ENCODE results near the gene AGPAT3.

DNA sequence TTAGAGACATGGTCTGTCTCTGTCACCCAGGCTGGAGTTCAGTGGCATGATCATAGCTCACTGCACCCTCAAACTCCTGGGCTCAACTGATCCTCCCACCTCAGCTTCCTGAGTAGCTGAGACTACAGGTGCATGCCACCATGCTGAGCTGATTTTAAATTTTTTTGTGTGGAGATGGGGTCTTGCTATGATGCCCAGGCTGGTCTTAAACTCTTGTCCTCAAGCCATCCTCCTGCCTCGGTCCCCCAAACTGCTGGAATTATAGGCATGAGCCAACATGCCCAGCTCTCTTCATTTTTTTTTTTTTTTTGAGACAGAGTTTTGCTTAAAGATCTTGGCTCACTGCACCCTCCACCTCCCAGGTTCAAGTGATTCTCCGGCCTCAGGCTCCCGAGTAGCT is 24.8 kb upstream of the AGPAT3 start:
- TF ChIP-seq MLLT1 (IDR thresholded peaks at IDR 0.05) (no peak), CTCF (IDR thresholded peaks at IDR 0.05 in 2 of 3, conservative IDR thresholded peaks at IDR 0.05 in 1 of 3; ENCODE audit: control insufficient read depth in 2 of 3, extremely low read depth in 1 of 3, insufficient read depth in 1 of 3, low read depth in 3 of 3, low read length in 3 of 3) (no peak), POLR2A (IDR thresholded peaks at IDR 0.05; ENCODE audit: low read depth, low read length) (no peak), USF2 (IDR thresholded peaks at IDR 0.05; ENCODE audit: borderline replicate concordance, low read depth, low read length) (no peak), POLR2AphosphoS5 (IDR thresholded peaks at IDR 0.05; ENCODE audit: low read length) (no peak), SMAD1 (IDR thresholded peaks at IDR 0.05; ENCODE audit: low read depth, partially characterized antibody) (no peak), EP300 (IDR thresholded peaks at IDR 0.05; ENCODE audit: borderline replicate concordance in 1 of 2, control insufficient read depth in 1 of 2, low read depth in 2 of 2, low read length in 2 of 2) (no peak), REST (IDR thresholded peaks at IDR 0.05; ENCODE audit: low read depth, low read length) (no peak)
